ENCODE results near the gene STXBP6. TPM values are rescaled to one million over a fixed set of nuclear protein-coding genes. Genes with fewer than 3 reads are reported as not detected.
"Not testable (repeated sequence)": the region's sequence is repeated elsewhere in the genome, so short reads cannot be mapped to it uniquely, and the experiment has no call there.

Gene STXBP6
- total RNA-seq, 1 experiment from 2014 or later: 7.6 TPM

DNA sequence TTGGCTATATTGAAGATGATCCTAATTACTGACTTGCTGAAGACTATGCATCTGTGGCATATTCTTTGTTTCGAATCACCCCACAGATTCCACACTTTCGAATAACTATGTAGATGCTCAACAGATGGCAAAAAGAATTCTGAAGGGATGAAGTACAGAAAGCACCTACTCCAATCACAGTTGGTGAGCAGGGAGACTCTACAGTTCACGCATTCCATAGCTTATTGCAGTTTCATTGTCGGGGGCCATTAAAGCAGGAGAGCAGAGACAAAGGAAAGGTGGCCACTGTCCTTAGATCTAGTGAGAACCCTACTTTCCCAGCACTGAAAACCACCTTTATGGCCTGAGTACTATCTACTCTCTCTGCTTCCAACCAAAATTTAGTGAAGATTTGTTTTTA lies 191.9 kb downstream of the STXBP6 start:
- no peak for DNase-seq (ENCODE audit: low spot score)

GRCh38 chr14:24857277-24857676 lies 192.7 kb downstream of the STXBP6 start:
- no peak for DNase-seq (ENCODE audit: low spot score)

DNA sequence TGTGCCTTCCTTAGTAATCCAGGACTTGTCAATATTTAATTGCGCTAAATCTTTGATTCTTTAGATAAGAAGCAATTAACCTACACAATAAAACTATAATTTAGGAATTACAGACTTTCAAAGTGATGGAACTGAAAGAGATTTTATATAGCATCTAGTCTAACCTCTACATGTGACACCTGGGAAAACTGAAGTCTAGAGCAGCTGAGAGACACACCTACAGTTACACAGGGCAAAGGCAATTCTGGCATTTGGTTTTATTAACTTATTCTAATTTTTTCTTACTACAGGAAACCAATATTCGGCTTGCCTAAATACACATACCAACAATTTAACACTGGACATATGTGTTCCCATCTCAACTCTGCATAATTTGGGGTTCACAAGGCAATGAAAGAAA lies 196.5 kb downstream of the STXBP6 start:
- DNase-seq (ENCODE audit: low spot score): no peak

- DNase-seq (ENCODE audit: low spot score): no peak
These were observed 197.5 kb downstream of the STXBP6 start for GRCh38 chr14:24852312-24853060.

- no peak for DNase-seq (ENCODE audit: low spot score)
These were observed 198.1 kb downstream of the STXBP6 start for GRCh38 chr14:24851837-24852236.

- no peak for DNase-seq (ENCODE audit: low spot score)
These were observed 198.5 kb downstream of the STXBP6 start for GRCh38 chr14:24851406-24851805.

GRCh38 chr14:24850072-24850471 lies 199.9 kb downstream of the STXBP6 start:
- no peak for DNase-seq (ENCODE audit: low spot score)

- no peak for DNase-seq (ENCODE audit: low spot score)
These were observed 200.5 kb downstream of the STXBP6 start for GRCh38 chr14:24849471-24849870.

DNA sequence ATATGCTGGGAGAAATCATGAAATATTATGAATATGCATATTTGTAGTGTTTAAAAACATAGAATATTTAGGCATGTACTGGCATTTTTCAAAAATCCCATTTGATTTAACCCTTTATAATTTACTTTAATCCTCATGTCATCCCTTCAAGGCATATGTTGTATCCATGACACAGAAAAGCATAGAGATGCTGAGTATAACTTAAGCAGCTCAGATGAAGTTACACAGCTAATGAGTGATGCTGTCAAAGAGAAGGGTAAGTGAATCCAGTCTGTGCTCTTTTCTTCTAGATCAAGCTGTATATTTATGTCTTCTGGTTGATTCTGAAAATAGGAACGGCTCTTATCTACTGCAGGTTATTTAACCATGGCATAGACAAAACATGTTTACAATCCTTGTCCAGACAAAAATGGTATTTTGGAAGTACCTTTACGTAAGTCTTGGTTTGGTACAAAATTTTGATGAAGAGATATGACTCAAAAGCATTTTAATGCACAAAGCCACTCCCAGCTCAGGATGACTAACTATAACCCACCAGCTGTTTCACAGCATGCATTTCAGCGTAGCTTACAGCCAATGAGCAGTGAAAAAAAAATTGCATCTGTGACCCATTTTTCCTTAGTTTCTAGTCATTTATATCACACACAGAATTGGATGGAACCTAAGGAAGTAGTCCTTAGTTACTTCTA lies 201.7 kb downstream of the STXBP6 start:
- peak; percentile 4 for DNase-seq (ENCODE audit: low spot score)

DNA sequence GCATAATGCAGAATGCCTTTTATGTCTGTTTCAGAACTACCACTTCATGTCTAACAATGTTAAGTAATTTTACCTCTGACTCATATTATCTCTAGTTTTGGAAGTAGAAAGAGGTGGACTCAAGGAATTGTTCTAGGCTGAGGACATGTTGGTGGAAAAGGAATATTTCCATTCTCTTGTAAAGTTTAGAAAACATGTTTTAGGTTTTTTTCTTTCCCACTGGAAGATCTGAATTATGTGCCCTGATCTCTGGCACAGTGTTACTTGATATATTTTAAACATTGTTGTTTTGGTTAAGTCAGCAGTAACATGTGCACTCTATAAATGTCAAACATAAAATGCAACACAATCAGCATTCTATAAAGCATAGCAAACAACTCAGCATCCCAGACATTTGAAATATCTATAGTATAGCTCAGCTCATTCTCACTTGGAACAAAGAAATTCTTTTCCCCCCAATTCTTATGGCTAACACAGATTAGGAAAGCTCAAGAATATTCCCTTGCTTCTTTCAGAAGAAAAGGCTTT lies 202.3 kb downstream of the STXBP6 start:
- DNase-seq (ENCODE audit: low spot score): no peak

DNA sequence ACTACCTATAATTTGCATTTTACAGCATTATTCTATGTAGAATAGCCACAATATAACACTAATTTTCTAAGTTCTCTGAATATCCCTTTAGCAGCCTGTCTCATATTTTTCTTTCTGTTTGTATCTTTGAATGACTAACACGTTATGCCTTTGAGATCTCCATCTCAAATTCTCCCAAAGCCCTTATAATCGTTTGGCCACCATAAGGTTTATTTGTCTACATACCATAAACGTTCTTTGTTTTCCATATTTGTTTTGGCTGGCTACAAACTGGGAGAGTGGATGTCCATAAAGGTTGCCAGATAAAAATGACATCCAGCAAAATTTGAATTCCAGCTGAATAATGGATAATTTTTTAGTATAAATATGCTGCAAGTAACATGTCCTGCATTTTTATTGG lies 203.7 kb downstream of the STXBP6 start:
- no peak for DNase-seq (ENCODE audit: low spot score)

DNA sequence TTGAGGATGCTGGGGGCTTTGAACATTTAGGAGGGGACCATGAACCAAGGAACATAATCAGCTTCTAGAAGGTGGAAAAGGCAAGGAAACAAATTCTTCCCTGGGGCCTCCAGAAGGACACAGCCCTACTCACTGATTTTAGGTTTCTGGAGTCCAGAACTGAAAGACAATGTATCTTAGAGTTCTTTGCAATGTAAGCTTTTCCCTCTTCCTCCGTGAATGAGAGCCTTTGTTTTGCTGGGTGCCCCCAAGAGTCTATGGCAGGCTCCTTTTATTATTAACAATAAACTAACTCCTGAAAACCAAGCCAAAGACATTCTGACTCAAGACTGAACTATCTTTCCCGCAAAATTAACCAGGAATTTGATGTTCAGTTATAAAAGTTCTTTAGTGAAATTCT lies 204.1 kb downstream of the STXBP6 start:
- no peak for DNase-seq (ENCODE audit: low spot score)

DNA sequence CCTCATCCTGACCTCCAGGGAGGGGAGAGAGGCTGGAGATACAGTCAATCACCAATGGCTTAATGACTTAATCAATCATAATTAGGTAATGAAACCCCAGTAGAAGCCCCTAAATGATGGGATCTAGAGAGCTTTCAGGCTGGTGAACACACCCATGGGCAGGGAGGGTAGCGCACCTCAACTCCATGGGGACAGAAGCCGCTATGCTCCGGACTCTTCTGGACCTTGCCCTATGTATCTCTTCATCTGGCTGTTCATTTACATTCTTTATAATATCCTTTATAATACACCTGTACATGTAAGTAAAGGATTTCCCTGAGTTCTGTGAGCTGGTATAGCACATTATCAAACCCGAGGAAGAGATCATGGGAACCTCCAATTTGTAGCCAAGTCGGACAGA lies 205.9 kb downstream of the STXBP6 start:
- DNase-seq (ENCODE audit: low spot score): no peak

- DNase-seq (ENCODE audit: low spot score): no peak
These were observed 206.5 kb downstream of the STXBP6 start for GRCh38 chr14:24843494-24843893.

DNA sequence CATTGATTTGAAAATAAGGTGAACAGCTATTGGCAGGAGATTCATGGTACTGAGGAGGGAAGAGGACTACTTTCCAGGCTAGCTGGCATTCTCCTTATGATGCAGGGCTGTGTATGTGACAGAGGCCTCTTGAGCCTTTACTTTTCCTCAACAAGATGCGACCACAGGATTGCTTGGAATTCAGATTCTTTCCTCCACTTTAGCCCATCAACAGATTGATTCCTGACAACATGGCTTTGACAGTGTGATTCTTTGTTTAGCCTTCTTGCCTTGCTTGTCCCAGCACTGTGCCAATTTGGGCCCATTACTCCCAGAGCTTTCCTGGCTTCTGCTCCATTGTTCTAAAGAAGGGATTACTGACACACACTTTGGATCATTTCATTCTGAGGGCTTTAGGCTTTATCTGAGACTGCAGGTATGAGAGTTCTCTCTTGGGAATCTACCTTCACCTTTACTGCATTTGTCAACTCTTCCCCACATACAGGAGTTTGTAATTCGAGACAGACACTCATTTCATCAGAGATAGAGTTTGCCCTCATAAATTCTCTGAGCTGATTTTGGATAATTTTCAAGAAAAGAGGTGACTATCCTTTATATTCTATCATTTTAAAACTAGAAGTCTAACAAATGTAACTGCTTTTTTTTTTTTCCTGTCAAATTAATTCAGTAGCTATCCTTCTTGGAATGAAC lies 209.6 kb downstream of the STXBP6 start:
- no peak for DNase-seq (ENCODE audit: low spot score)

DNA sequence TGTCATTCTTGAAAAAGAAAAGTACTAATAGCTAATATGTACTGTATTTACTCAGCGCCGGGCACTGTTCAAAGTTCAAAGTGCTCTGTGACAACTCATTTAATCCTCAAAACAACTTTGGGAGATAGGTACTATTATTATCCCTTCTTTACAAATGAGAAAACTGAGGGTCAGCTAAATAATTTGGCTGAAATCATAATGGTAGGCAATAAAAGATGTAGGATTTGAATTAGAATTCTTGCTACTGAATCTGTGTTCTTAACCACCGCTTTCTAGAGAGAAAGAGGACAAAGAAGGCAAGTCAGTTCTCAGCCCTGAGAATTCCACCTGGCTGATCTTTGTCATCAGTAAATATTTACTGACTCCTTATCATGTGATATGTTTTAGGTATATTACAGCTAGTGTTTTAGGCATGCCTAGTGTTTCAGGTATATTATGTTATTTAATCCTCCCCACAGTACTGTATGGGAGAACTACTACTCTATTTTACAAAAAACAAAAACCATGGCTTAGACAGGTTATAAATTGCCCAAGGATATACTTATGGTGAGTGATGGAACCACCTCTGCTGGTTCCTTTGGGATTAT lies 210.2 kb downstream of the STXBP6 start:
- DNase-seq (ENCODE audit: low spot score): no peak

DNA sequence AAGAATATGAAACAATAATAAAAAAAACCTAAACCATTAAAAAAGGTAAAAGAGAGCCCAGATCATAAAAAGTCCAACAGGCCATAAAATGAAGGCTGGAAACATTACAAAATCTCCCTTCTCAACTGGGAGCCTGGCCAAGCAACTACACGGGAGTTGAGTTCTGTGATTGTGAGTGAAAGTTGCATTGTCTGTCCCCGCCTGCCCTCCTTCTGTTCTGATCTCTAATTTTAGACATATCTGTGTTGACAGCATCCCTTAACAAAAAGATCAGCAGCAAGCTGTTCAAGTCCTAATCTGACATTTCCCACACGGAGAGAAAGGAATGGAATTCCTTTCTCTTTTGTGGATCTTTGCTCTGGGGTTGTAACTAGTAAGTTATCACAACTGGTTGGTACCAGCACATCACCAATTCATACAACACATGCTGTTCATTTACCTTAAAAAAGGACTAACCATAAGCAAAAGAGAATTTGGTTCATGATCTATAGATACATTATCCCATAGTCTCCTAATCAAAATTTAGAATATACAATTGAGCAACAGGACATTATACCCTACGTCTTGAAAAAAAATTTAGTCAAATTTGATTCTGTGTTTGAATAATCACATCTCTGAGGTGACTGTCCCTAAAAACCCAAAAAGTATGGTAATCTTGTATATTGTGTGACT lies 210.9 kb downstream of the STXBP6 start:
- no peak for DNase-seq (ENCODE audit: low spot score)

GRCh38 chr14:24837280-24838046 lies 212.5 kb downstream of the STXBP6 start:
- peak; percentile 3 for DNase-seq (ENCODE audit: low spot score)

DNA sequence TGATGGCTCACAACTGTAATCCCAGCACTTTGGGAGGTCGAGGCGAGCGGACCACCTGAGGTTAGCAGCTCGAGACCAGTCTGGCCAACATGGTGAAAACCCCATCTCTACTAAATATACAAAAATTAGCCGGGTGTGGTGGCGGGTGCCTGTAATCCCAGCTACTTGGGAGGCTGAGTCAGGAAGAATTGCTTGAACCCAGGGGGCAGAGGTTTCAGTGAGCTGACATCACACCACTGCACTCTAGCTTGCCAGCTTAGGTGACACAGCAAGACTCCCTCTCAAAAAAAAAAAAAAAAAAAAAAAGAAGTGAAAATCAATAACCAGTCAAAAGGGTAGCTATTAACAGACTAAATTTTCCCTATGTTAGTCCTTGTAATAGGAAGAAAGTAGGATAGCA lies 213.6 kb downstream of the STXBP6 start:
- DNase-seq (ENCODE audit: low spot score): not testable (repeated sequence)

- no peak for DNase-seq (ENCODE audit: low spot score)
These were observed 215.0 kb downstream of the STXBP6 start for GRCh38 chr14:24834956-24835355.

DNA sequence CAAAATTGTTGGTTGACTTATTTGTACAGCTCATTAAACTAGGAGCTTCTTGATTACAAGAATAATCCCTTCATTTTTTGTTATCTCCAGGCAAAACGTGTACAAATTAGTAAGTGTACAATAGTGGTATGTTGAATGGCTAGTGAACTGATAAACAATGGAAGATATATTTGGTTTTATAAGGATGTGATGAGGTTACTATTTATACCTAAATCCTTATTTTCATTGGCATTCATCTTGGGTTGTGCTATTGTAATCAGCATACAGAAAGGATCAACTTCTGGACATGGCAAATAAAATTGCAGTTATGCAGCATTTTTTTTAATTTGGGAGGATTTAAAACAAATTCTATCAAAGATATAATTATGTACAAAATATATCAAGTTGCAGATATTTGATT lies 216.6 kb downstream of the STXBP6 start:
- no peak for DNase-seq (ENCODE audit: low spot score)
